Activated CD8-positive, alpha-beta memory T cell treated with anti-CD3 and anti-CD28 coated beads for 1 hour (primary cell): ENCODE results near the gene LRRC4.

Experiments
- DNase-seq, 2 donors: peaks; one replicate each; pipeline ENCODE4 v3.0.0-alpha.2; 2020; ENCODE audit warnings: low read depth in 1 of 2; ENCODE audit errors: extremely low read depth in 1 of 2

Gene LRRC4

DNA sequence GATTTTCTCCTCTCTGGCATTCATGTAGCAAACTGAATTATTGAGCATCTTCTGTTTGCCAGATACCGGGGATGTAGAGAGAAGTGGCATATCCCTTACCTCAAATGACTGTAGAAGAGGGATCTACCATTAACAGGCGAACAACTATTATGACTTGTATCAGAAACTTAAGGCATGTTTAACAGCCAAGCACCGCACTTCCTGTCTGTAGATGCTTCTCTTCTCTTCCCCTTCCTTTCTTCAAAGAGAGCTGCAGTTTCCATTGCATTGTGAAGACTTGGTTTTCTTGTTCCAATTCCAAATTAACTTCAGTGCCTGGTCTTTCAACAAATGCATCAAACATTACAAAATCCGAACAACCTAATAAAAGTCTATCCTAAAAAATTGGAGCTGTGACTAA, 49.3 kb downstream of the LRRC4 start:
- no peak for DNase-seq

DNA sequence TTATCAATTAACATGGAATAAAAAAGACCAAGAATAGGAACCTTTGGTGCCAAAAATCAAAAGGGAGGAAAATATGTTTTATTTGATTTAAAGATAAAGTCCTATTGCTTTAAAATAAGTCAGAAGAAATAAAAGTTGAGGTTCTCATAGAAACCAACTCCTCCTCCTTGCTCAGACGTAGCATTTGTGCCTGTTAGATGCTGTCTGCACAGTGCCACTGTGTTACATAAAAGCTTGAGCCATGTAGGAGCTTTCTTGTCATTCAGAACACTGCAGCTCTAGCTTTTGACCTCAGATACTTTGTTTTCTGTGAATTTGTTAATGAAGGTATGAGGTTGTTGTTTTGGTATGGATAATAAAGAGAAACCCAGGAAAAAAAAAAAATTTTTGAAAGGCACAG, 50.3 kb downstream of the LRRC4 start:
- no peak for DNase-seq

DNA sequence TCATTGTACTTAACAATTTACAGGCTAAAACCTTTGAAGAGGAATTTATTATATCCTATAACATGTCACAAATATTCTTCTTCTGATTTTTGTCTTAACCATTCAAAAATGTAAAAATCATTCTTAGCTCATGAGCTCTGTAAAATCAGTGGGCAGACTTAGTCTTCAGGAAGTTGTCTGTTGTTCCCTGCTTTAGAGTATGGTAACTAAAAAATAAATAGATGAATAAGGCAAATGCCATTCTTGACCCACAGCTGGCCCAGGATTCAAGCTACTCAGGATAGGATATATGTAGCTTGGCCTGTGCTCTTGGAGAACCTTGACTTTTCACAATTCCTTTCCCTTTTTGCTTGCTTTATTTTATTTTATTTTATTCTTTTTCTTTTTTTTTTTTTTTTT, 51.5 kb downstream of the LRRC4 start:
- DNase-seq = no peak

DNA sequence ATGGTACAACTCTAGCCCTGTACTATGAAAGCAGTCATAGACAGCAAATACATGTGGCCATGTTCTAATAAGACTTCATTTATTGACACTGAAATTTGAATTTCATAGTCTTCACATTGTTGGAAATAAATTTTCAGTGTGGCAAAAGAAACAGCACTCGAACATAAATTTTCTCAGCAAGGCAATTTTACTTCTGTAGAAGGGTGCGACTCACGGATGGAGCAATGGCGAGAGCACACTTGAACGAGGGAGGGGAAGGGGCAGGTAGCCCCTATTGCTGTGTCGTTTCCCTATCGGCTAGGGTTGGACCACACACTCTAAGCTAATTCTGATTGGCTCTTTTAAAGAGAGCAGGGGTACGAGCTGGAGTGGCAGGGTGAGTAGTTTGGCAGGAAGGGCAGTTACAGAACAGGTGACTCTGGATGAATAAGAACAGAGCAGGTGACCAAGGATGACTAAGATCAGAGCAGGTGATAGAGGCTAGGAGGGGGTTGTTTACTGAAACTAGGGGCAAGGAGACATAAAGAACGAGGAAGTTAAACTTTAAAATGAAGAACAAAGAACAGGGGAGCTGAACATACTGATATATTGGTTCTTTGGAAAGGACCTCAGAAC, 52.0 kb downstream of the LRRC4 start:
- no peak for DNase-seq

DNA sequence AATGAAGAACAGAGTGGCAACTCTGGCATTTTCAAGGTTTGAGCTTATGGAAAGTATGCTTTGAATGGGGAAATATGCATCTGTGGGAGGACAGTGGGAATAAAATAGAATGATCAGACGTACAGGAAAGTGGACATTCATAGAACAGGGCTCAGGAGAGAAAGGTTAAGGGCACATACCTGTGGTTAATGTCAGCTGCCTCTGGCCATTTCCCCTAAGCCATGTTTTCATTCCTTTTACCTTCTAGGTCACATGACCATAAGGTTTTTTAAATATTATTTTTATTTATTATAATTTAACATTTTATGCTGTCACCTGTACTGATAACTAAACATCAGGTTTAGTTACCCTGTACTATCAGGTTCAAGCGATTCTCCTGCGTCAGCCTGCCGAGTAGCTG, 52.8 kb downstream of the LRRC4 start:
- no peak for DNase-seq
